LNCAP (cell line): ENCODE measurements around the gene CYBC1.

ENCODE experiments used
- TF ChIP-seq, protein P1 (sequence below): fragments of 450-650 bp; IDR thresholded peaks from 2 replicates; pipeline ENCODE4 v1.5.1; 2017; ENCODE audit warnings: mild to moderate bottlenecking

CYBC1 gene

DNA sequence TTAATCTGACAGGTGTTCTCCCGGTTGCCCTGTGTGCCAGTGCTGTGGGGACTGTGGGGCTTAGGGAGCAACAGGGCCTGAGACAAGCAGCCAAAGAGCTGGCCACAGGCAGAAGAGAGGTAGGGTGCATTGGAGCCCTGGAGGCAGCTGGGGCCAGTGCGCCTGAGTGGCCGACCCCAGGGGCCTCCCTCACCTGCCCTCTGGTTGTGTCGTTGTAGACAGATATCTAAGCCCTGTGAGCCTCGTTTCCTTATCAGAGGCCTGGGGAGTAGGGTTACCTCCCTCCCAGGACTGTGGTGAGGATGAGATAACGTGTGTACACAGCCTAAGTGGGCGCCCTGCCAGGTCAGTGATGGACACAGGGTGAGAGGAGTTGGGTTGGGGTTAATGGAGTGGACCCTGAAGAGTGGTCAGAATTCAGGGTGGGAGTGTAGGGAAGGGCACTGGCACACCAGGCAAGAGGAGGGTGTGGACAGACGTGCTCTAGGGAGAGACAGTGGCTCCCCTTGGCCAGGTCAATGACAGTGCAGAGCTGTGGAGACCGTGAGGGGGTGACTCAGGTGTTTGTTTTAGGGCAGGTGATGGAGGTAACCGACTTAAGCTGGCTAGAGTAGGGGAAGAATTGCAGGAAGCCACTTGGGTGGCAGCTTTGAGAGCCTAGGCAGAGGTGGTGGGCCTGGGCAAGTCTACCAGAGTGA lies 11.4 kb upstream of the CYBC1 start:
- TF ChIP-seq, protein P1, sequence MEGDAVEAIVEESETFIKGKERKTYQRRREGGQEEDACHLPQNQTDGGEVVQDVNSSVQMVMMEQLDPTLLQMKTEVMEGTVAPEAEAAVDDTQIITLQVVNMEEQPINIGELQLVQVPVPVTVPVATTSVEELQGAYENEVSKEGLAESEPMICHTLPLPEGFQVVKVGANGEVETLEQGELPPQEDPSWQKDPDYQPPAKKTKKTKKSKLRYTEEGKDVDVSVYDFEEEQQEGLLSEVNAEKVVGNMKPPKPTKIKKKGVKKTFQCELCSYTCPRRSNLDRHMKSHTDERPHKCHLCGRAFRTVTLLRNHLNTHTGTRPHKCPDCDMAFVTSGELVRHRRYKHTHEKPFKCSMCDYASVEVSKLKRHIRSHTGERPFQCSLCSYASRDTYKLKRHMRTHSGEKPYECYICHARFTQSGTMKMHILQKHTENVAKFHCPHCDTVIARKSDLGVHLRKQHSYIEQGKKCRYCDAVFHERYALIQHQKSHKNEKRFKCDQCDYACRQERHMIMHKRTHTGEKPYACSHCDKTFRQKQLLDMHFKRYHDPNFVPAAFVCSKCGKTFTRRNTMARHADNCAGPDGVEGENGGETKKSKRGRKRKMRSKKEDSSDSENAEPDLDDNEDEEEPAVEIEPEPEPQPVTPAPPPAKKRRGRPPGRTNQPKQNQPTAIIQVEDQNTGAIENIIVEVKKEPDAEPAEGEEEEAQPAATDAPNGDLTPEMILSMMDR, result no peak

DNA sequence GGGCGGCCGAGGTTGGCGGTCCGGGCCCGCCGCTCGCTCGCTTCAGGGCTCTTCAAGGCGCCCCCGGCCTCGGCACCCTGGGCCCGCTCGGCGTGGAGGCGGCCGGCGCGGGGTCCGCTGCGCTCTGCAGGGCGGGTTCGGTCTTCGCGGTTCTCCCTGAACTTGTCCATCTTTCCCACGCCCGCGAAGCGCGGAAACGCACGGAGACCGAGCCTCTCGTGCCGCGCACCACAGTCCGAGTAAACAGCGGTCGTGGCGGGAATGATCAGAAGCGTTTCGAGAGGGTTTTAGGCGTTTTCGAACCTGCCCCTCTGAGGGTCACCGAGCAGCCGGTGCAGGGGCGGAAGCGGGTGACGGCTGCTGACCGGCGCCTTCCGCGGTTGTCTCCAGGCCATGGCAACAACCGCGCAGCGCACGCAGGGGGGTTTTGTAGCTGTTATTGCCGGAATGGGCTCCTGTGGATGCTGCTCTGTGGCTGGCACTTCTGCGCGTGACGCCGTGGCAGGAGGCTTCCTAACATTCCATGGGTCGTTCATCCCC lies 8.4 kb upstream of the CYBC1 start:
- TF ChIP-seq, protein P1, result no peak

DNA sequence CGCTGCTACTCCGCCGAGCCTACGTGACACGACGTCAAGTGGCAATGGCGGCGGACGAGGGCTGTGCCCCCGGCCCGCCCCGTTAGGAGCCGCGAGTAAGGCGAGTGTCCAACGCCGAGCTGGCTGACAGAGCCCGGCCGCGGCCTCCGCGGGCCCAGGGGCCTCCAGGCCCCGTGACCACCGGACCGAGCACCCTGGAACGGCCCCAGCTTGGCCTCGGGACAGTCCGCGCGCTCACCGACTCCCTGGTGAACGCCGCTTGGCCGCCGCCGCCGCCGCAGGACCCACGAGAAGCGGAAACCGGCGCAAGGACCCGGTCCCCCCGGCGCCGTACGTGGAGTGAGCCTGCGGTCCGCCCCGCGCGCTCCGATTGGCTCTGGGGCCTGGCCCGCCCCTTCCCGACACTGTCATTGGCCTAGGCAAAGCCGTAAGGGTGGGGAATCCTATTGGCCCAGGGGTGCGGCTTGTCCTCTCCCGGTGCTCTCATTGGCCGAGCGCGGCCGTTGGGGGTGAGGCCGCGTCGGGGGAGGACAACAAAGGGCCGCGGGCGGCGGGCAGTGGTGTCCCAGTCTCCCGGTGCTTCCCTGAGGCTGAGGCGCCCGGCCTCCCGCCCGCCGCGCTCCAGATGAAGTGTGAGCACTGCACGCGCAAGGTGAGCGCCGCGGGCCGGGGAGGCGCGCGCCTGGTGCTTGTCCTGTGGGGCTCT lies 7.8 kb upstream of the CYBC1 start, which contains the start of gene NARF:
Gene NARF, plus strand, starts transcription at position 563 of the 706 bp plus-strand sequence. Its CDS starts 63 bp downstream, at position 626.
- TF ChIP-seq, protein P1, result no peak

DNA sequence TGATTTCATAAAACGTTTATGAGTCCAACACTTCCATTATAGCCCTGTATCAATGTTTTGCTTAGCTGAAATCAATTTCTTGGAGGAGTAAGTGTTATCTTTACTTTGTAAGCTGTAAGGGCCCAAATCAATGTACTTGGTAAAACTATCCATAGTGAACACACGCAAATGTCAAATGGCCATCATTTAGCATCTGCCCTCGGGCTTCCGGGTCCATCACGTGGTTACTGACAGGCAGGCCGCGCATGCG lies 7.3 kb upstream of the CYBC1 start:
- TF ChIP-seq, protein P1, result no peak

DNA sequence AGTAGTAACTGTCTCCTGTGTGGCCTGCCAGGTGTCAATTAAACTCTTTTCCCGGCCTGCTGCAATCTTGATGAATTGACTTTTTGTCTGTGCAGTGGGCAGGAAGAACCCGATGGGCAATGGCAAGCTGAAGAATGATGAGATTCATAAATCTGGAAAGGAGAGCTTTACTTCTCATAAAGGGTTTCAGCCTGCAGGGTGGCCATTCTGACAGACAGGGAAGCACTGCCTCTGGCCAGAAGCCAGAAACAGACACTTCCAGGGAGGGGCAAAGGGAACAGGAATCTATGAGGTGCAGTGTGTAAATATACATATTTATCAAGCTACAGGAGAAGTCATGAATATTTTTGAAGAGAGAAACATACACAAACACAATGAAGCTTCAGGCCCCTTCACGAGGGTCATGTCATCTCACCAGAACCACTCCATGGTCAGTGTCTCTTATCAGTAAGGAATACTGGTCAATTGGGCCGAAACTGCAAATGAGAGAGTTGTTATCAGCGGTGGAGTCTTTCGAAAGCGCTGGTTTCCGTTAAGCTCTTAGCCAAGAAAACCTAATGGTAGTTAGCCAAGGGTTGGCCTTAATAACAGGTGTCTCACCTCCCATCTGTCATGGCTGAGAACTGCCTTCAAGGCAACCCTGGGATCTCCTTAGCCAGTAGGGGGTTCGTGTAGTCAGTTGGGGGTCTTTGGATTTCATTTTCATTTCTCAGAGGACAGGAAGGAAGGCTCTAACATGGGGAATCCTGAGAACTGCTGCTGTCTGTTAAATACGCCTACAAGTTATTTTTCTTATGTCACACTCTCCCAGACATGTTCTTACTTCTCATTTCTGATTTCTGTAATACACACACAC lies 6.7 kb upstream of the CYBC1 start:
- TF ChIP-seq, protein P1, result no peak

DNA sequence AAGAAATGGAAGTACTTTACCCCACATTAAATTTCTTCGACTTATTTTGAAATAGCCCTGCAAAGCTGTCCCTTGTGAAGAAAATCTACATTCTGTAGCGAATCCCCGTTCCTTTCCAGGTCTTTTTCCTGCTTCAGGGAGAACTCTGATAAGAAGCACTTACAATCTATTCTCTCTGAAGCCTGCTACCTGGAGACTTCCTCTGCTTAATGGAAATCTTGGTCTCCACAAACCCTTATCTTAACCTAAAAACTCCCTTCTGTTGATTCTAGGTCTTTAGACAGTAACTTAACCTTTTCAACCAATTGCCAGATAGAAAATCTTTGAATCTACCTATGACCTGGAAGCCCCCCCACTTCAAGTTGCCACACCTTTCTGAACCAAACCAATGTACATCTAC lies 1.6 kb upstream of the CYBC1 start:
- TF ChIP-seq, protein P1, result no peak

DNA sequence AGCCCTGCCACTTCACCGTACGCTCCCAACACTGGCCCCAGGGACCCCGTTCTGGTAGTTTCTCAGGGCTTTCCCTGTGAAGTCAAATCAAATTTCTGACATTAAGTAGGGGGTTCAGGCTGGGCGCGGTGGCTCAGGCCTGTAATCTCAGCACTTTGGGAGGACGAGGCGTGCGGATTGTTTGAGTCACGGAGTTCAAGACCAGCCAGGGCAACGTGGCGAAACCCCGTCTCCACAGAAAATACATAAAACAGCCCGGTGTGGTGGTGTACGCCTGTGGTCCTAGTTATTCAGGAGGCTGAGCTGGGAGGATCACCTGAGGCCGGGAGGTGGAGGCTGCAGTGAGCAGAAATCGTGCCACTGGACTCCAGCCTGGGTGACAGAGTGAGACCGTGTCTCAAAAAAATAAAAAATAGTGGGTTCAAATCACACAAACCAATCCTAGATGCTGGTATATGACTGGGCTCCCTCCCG lies 632 bp downstream of the CYBC1 start:
- TF ChIP-seq, protein P1, result no peak
